PC-9 (cell line): ENCODE results near the gene MYO1B. TPM values are rescaled to one million over a fixed set of nuclear protein-coding genes. Genes with fewer than 3 reads are reported as not detected.

Experiments
- BruUV-seq: library from RNA; stranded (reverse); fragments of 400-500 nt; replicated peaks from 2 replicates; lab custom pipeline; 2021; lab: Mats Ljungman, UMichigan
- CTCF ChIA-PET: fragments of 300-600 bp; sonication (Branson Sonifier 250); formaldehyde crosslinking; loops from one replicate; lab custom pipeline; 2022; ENCODE audit warnings: antibody characterized with exemption; lab: Charles Lee
- POLR2A ChIA-PET: fragments of 300-600 bp; sonication (Branson Sonifier 250); formaldehyde crosslinking; loops from one replicate; lab custom pipeline; 2022; ENCODE audit warnings: antibody characterized with exemption; ENCODE audit not compliant: unreplicated experiment; lab: Charles Lee
- DNase-seq, 2 experiments: peaks; one replicate each; pipeline versions ENCODE4 v3.0.0 to v3.0.0-alpha.2; 2015 to 2022; ENCODE audit warnings: mixed read lengths in 1 of 2
- H2AFZ ChIP-seq: fragments of 200-600 bp; sonication (generic); 2 replicates; pipeline ENCODE4 v1.8.1; 2017; ENCODE audit warnings: antibody characterized with exemption
- H3F3A ChIP-seq: fragments of 200-600 bp; sonication (generic); 2 replicates; pipeline ENCODE4 v1.8.1; 2017; ENCODE audit warnings: antibody characterized with exemption, mild to moderate bottlenecking, low read depth; ENCODE audit not compliant: insufficient read depth
- H3K27ac ChIP-seq: fragments of 200-600 bp; sonication (generic); 2 replicates; pipeline ENCODE4 v1.6.1; 2016; ENCODE audit warnings: mixed run types
- H3K27me3 ChIP-seq: fragments of 200-600 bp; sonication (generic); 2 replicates; pipeline ENCODE4 v1.6.1; 2016; ENCODE audit warnings: low read depth, mixed run types; ENCODE audit not compliant: insufficient read depth
- H3K36me3 ChIP-seq: fragments of 200-600 bp; sonication (generic); 2 replicates; pipeline ENCODE4 v1.6.1; 2016; ENCODE audit warnings: low read depth, mixed run types
- H3K4me1 ChIP-seq: fragments of 200-600 bp; sonication (generic); replicated peaks from 2 replicates; pipeline ENCODE4 v1.6.1; 2016; ENCODE audit warnings: mixed run types; ENCODE audit not compliant: insufficient read depth
- H3K4me2 ChIP-seq: fragments of 200-600 bp; sonication (generic); 2 replicates; pipeline ENCODE4 v1.6.1; 2017; ENCODE audit warnings: mixed run types
- H3K4me3 ChIP-seq: fragments of 200-600 bp; sonication (generic); 2 replicates; pipeline ENCODE4 v1.6.1; 2016; ENCODE audit warnings: mixed run types
- H3K79me2 ChIP-seq: fragments of 200-600 bp; sonication (generic); 2 replicates; pipeline ENCODE4 v1.6.1; 2017; ENCODE audit warnings: low read depth, mixed run types
- H3K9me2 ChIP-seq: fragments of 200-600 bp; sonication (generic); 2 replicates; pipeline ENCODE4 v1.8.1; 2017; ENCODE audit warnings: mild to moderate bottlenecking; ENCODE audit not compliant: insufficient read depth
- H3K9me3 ChIP-seq: fragments of 200-600 bp; sonication (generic); 2 replicates; pipeline ENCODE4 v1.8.1; 2016; ENCODE audit warnings: low read depth; ENCODE audit not compliant: insufficient read depth
- H4K20me1 ChIP-seq: fragments of 200-600 bp; sonication (generic); 2 replicates; pipeline ENCODE4 v1.8.1; 2017; ENCODE audit not compliant: insufficient read depth
- EZH2 ChIP-seq: fragments of 200-600 bp; sonication (generic); IDR thresholded peaks from 2 replicates; pipeline ENCODE4 v1.8.0; 2017; ENCODE audit warnings: antibody characterized with exemption, low read depth
- intact Hi-C: fragments of 100-400 bp; cut with micrococcal nuclease; formaldehyde crosslinking; loops from one replicate; pipeline ENCODE4 v1.10.0; 2022; ENCODE audit not compliant: unreplicated experiment
- total RNA-seq: library from RNA; stranded (reverse); gene quantifications from 2 replicates; pipeline ENCODE4 v1.2.3, GENCODE V29; 2021
- TF ChIP-seq, protein P1 (sequence below): fragments of 200-600 bp; sonication (generic); conservative IDR thresholded peaks from 2 replicates; pipeline ENCODE4 v1.6.1; 2017; ENCODE audit warnings: mixed run types, antibody characterized with exemption, mild to moderate bottlenecking, moderate library complexity

MYO1B gene
- total RNA-seq, 1 experiment from 2014 or later: 55.0 TPM

DNA sequence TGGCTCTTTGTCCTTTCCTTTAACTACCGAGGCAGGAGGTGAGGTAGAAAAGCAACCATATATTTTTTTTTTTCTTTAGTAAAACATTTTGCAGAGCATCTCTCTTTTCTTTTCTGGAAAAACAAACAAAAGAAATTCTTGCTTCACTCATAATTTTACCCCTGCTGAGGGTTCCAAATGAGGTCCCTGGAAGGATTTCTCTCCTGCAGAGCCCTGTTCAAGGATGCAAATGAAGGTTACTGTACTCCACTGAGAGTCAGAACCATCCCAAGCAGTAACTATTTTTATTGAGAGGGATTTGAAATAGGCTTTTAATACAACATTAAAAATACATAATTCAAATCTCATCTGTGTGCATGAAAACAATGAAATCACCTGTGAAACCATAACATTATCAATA, 19.5 kb upstream of the MYO1B start:
- H4K20me1 ChIP-seq: no peaks in the 10 kb centered on the region
- TF ChIP-seq, protein P1, sequence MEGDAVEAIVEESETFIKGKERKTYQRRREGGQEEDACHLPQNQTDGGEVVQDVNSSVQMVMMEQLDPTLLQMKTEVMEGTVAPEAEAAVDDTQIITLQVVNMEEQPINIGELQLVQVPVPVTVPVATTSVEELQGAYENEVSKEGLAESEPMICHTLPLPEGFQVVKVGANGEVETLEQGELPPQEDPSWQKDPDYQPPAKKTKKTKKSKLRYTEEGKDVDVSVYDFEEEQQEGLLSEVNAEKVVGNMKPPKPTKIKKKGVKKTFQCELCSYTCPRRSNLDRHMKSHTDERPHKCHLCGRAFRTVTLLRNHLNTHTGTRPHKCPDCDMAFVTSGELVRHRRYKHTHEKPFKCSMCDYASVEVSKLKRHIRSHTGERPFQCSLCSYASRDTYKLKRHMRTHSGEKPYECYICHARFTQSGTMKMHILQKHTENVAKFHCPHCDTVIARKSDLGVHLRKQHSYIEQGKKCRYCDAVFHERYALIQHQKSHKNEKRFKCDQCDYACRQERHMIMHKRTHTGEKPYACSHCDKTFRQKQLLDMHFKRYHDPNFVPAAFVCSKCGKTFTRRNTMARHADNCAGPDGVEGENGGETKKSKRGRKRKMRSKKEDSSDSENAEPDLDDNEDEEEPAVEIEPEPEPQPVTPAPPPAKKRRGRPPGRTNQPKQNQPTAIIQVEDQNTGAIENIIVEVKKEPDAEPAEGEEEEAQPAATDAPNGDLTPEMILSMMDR: no peak
- no peak for TF ChIP-seq EZH2
- intact Hi-C loops: no loop called here
- no peak overlapping the region for H3K4me3 ChIP-seq
- no peak overlapping the region for H3K4me2 ChIP-seq
- CTCF ChIA-PET: no interaction called here
- H3K4me1 ChIP-seq: no peaks in the 10 kb centered on the region; the same call in 1 of the 2 replicates
- BruUV-seq: no TSS peak
- H3K9me2 ChIP-seq: no peaks in the 10 kb centered on the region
- no peaks in the 10 kb centered on the region for H3K79me2 ChIP-seq
- H3K27me3 ChIP-seq: no peaks in the 10 kb centered on the region
- no peak for DNase-seq
- POLR2A ChIA-PET: no interaction called here
- H3F3A ChIP-seq: no peaks in the 10 kb centered on the region
- no peak overlapping the region for H3K27ac ChIP-seq
- H3K9me3 ChIP-seq: no peaks in the 10 kb centered on the region; the same call in 1 of the 2 replicates
- H2AFZ ChIP-seq: no peak overlapping the region
- no peaks in the 10 kb centered on the region for H3K36me3 ChIP-seq

DNA sequence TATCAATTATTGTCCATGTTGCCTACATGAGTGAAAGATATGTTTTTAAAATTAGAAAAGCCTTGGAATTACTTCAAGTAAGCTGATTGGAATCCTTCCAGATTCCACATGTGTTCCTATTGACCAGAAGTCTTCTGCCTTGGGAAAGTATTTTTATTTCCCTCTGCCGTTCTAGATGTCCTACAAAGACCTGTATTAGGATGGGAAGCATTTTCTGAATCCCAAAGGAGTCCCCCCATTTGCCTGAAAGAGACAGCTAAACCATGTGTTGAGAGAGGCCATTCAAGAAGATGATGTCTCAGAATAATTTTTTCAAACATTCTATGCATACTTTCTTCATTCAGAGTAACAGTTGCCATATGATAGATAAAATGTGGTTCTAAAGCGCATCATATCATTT, 19.0 kb upstream of the MYO1B start:
- Histone ChIP-seq H3K9me3 (no peaks in the 10 kb centered on the region), H2AFZ (no peak overlapping the region), H3K4me2 (no peak overlapping the region), H3F3A (no peaks in the 10 kb centered on the region), H3K4me1 (no peaks in the 10 kb centered on the region; the same call in 1 of the 2 replicates), H3K27ac (no peak overlapping the region), H3K79me2 (no peaks in the 10 kb centered on the region), H3K27me3 (no peaks in the 10 kb centered on the region), H4K20me1 (no peaks in the 10 kb centered on the region), H3K4me3 (no peak overlapping the region), H3K9me2 (no peaks in the 10 kb centered on the region), H3K36me3 (no peaks in the 10 kb centered on the region)
- CTCF ChIA-PET: no interaction called here
- intact Hi-C loops: no loop called here
- DNase-seq: no peak
- no TSS peak for BruUV-seq
- no peak for TF ChIP-seq EZH2
- TF ChIP-seq, protein P1: no peak
- POLR2A ChIA-PET: interaction anchor here (0.6 kb wide), 1 partner anchor 414 kb away, joined by 6 read pairs; no protein-coding TSS in a partner anchor

DNA sequence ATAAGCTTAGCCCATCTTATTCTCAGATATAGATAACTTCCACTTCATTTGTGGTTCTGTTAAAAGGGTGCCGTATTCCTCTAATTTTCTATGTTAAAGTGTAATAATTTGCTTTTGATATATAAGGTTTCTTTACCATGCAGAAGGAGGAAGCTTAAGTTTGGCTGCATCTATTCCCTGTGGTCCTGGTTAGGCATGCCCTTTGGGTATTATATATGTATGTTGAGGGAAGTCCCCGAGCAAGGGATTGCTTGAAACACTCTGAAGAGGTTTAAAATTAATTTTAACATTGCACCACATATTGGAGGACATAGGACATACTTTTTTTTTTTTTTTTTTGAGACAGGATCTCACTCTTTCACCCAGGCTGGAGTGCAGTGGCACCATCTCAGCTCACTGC, 16.9 kb upstream of the MYO1B start:
- intact Hi-C loops: no loop called here
- Histone ChIP-seq H3K36me3 (no peaks in the 10 kb centered on the region), H3K9me2 (no peaks in the 10 kb centered on the region), H2AFZ (no peak overlapping the region), H3K9me3 (no peaks in the 10 kb centered on the region), H3K4me1 (no peaks in the 10 kb centered on the region; the same call in 1 of the 2 replicates), H4K20me1 (no peaks in the 10 kb centered on the region), H3K79me2 (no peaks in the 10 kb centered on the region), H3K27me3 (no peaks in the 10 kb centered on the region), H3F3A (no peaks in the 10 kb centered on the region), H3K4me2 (no peak overlapping the region), H3K27ac (no peak overlapping the region), H3K4me3 (no peak overlapping the region)
- BruUV-seq: no TSS peak
- DNase-seq: no peak
- ChIA-PET POLR2A (no interaction called here), CTCF (no interaction called here)
- TF ChIP-seq EZH2: no peak

DNA sequence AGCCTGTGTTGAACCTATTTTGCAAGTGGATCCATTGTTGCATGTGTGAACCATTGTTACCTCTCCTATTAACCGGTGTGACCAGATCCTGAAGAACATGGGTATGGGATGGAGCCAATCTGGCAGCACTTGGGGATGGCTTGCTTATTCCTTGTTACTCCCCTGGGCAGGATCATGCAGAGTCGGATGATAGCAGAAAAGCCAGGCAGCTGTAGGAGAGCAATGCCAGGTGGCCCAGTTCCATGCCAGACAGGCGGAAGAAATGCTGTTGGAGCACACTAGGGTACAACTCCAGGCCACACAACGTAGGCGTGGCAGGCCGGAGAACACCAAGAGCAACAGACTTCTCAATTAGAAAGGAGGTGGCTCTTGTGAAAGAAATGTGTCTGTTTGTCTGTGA, 16.3 kb upstream of the MYO1B start:
- no TSS peak for BruUV-seq

More for the DNA sequence above, 16.3 kb upstream of the MYO1B start:
- Histone ChIP-seq H3K4me2 (no peak overlapping the region), H3K36me3 (no peaks in the 10 kb centered on the region), H3K27me3 (no peaks in the 10 kb centered on the region), H3K4me3 (no peak overlapping the region), H4K20me1 (no peaks in the 10 kb centered on the region), H2AFZ (no peak overlapping the region), H3K4me1 (no peaks in the 10 kb centered on the region; the same call in 1 of the 2 replicates), H3K79me2 (no peaks in the 10 kb centered on the region), H3K27ac (no peak overlapping the region), H3F3A (no peaks in the 10 kb centered on the region), H3K9me3 (no peaks in the 10 kb centered on the region), H3K9me2 (no peaks in the 10 kb centered on the region)
- CTCF ChIA-PET: interaction anchor here (0.7 kb wide), 1 partner anchor 174 kb away, joined by 3 read pairs; no protein-coding TSS in a partner anchor
- intact Hi-C loops: no loop called here
- DNase-seq: no peak
- POLR2A ChIA-PET: no interaction called here
- TF ChIP-seq, protein P1: no peak
- TF ChIP-seq EZH2: no peak
